Umbilical cord (tissue), 2 donors: ENCODE measurements around the gene GP9. TPM values are rescaled to one million over a fixed set of nuclear protein-coding genes. Genes with fewer than 3 reads are reported as not detected.
"Not testable (repeated sequence)": the region's sequence is repeated elsewhere in the genome, so short reads cannot be mapped to it uniquely, and the experiment has no call there.

ENCODE experiments used
- DNase-seq: peaks from one replicate; pipeline ENCODE4 v3.0.0-alpha.2; 2015; ENCODE audit warnings: low spot score
- total RNA-seq: library from RNA; depleted of rRNA; stranded (reverse); fragments of >200 nt; gene quantifications from one replicate; pipeline ENCODE4 v1.2.3, GENCODE V29; 2014; ENCODE audit warnings: low replicate concordance; ENCODE audit not compliant: insufficient read depth

Gene GP9
- total RNA-seq, 1 donor from 2014 or later, result 3.6 TPM

DNA sequence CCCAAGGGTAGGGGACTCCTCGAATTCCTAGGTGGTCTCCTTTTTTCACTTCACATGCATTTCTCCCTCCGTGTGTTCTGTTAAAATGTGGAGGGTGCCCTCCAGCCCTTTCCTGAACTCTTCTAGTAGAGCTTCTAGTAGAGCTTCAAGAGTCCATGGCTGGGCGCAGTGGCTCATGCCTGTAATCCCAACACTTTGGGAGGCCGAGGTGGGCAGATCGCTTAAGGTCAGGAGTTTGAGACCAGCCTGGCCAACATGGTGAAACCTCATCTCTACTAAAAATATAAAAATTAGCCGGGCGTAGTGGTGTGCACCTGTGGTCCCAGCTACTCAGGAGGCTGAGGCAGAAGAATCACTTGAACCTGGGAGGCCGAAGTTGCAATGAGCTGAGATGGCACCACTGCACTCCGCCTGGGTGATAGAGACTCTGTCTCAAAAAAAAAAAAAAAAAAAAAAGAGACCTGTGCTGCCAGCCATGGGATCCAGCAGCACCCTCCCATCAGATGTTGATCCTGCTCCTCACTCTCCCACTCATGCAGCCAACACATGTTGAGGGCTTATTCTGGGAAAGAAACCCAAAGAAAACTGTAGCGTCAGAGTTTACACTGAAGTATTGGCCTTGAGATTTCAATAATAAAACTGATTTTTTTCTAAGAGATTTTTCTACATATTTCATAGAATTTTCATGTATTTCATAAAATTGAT lies 50.6 kb downstream of the GP9 start:
- not testable (repeated sequence) for DNase-seq

Other genes starting within 250 kb of the GP9 start
- gene ACAD9, start 181.2 kb upstream of the GP9 start, total RNA-seq, result 26.5 TPM
- 2.2 TPM for gene CFAP92, start 66.7 kb upstream of the GP9 start, total RNA-seq
- not detected for gene EFCC1, start 59.5 kb upstream of the GP9 start, total RNA-seq
- 8.2 TPM for gene RAB43, start 61.0 kb downstream of the GP9 start, total RNA-seq
- 22.1 TPM for gene ISY1, start 100.3 kb downstream of the GP9 start, total RNA-seq
- 303 TPM for gene CNBP, start 123.1 kb downstream of the GP9 start, total RNA-seq
- gene COPG1, start 188.8 kb downstream of the GP9 start, total RNA-seq, result 139 TPM
- gene HMCES, start 218.1 kb downstream of the GP9 start, total RNA-seq, result 3.4 TPM